Measurements from ENCODE around the gene DCAF8.

The DCAF8 gene

DNA sequence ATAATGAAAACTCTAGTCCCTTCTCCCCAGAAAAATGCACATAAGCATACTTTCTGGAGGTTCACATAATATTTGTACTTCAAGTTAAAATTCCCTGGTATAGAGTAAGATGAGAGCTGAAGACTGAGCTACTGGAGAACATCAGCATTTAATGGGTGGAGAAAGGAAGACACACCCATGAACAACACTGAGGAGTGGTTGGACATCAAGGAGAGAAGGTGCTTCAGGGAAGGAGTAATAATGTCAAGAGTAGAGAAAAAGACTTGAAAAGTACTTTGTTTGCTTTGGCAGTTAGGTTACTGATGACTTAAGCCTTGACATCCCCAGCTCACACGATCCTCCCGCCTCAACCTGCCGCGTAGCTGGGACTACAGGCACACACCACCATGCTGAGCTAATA lies 35.3 kb downstream of the DCAF8 start:
- no peak for DNase-seq (ENCODE audit: low read depth)

DNA sequence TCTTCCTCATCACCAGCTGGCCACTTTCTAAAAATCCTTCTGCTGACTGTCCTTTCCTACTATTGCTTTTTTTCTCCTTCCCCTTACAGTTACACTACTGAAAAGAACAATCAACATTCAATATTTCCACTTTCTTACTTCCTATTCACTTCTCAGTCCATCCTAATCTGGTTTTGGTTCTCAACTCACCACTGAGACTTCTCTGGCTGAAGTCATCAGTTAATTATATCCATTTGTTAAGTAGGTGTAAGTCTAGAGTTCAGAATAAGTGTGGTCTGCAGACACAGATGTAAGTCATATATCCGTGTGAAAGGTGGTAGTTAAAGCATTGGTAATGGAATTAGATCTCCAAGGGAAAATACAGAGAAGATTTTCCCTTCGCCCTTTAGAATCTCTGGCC lies 35.7 kb downstream of the DCAF8 start:
- no peak for DNase-seq (ENCODE audit: low read depth)

DNA sequence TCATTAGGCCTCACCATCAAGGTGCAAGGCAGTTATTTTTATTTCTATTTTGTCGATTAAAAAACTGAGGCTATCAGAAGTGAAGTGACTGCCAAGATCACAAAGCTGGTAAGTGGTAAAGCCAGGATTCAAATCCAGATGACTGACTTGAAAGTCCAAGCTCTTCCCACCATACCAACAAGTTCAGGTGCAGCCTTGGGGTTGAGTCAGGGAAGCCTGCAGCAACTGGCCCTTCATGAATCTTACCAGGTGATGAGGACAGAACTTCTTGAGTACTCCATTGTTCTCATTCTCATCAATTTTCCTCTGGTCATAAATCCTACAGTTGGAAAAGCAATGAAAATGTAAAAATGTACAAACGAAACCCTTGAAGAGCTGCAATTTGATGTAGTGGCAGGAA lies 37.0 kb downstream of the DCAF8 start:
- DNase-seq (ENCODE audit: low read depth) = no peak

GRCh38 chr1:160224606-160225005 lies 37.7 kb downstream of the DCAF8 start:
- no peak for DNase-seq (ENCODE audit: low read depth)

DNA sequence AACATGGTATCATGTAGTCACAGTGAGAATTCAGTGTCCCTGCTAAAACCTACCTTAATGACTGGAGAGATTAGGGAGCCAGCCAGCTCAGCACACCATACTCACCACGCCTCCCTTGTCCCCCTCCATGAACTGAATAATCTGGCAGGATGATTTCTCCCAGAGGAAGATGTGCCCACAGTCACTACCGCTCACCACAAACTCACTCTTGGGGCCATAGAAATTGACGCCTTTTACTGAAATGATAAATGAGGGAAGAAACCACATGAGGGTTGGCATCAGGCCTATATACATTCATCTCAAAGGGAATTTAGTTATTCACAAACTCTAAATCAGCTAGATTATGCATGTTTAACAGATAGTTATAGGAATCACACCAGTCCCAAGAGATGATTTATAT lies 39.8 kb downstream of the DCAF8 start:
- no peak for DNase-seq (ENCODE audit: low read depth)

GRCh38 chr1:160221089-160221488 lies 41.3 kb downstream of the DCAF8 start:
- DNase-seq (ENCODE audit: low read depth) = no peak

DNA sequence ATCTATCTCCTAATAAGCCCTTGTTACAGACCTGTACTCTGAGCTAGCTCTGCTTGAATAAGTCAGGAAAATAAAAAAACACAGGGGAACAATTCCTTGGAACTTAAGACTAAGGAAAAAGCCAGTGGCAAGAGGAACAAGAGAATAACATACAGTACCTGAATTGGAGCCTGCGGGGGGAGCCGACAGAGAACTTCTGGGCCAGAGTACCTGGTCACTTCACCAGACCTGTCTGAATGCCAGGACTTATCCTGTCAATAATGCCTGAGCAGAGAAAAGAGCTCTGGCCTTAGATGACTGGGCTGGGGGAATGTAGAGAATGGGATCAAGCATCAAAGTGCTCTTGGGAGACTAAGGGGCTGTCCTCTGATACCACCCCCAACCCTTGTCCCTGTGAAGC lies 42.0 kb downstream of the DCAF8 start:
- DNase-seq (ENCODE audit: low read depth) = no peak

- no peak for DNase-seq (ENCODE audit: low read depth)
These were observed 43.1 kb downstream of the DCAF8 start for GRCh38 chr1:160219062-160219929.

GRCh38 chr1:160217481-160218051 lies 44.8 kb downstream of the DCAF8 start:
- DNase-seq (ENCODE audit: low read depth) = no peak

- no peak for DNase-seq (ENCODE audit: low read depth)
These were observed 46.0 kb downstream of the DCAF8 start for GRCh38 chr1:160216301-160216700.

GRCh38 chr1:160214481-160215140 lies 47.7 kb downstream of the DCAF8 start:
- DNase-seq (ENCODE audit: low read depth) = no peak

GRCh38 chr1:160211046-160211790 lies 51.1 kb downstream of the DCAF8 start:
- DNase-seq (ENCODE audit: low read depth) = no peak

DNA sequence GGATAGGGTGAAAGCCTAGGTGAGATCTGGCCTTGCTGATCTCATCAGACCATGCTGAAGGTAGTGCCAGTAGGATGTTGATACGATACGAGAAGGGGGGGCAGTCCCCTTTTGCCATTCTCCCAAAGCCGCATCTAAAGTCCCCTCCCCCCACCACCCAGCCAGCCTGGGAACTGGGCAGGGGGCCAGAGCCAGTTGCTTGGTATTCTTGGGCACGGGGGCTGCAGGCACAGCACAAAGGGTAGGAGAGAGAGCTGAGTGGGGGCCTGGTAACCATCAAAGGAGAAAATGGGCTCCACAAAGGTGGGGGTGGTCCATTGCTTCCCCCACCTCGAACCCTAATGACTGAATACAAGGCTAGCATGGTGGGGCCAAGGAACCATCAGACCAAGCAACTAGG lies 51.8 kb downstream of the DCAF8 start:
- no peak for DNase-seq (ENCODE audit: low read depth)

- DNase-seq (ENCODE audit: low read depth) = no peak
These were observed 52.9 kb downstream of the DCAF8 start for GRCh38 chr1:160209321-160210046.

- no peak for DNase-seq (ENCODE audit: low read depth)
These were observed 53.6 kb downstream of the DCAF8 start for GRCh38 chr1:160208557-160209320.

DNA sequence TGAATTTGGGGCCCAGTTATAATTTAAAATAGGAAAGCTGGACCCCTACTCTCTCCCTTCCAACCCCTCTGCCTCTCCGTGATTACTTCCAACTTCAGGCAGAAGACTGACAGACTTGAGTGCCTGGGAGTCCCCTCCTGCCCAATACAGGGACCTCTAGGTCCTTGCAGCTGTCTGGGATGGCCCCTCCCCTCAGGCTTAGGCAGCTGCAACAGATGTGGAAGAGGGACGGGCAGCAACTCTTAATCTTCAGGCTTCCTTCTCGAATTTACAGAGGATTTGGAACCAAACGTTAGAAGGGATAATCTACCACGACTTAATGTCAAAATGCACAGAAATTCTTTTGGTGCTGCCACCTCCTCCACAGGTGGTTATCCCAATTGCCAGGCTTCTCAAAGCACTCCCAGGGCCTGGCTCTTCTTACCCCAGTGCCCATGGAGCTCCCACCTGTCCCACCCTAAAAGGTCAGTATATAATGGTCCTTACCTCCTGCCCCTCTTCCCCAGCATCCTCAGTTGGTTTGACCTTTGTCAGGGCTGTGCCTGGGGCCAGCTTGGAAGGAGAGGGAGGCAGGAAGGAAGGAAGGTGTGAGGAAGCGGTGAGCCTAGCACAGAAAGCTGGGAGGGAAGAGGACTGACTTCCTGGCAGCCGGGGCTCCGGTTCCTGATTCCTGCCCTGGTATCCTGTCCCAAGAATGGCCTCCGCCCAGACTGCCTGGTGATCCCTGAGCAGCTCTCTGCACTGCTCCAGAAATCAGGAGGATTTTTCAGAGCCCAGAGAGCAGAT lies 54.4 kb downstream of the DCAF8 start:
- no peak for DNase-seq (ENCODE audit: low read depth)

- DNase-seq (ENCODE audit: low read depth) = no peak
These were observed 55.2 kb downstream of the DCAF8 start for GRCh38 chr1:160207118-160207650.

DNA sequence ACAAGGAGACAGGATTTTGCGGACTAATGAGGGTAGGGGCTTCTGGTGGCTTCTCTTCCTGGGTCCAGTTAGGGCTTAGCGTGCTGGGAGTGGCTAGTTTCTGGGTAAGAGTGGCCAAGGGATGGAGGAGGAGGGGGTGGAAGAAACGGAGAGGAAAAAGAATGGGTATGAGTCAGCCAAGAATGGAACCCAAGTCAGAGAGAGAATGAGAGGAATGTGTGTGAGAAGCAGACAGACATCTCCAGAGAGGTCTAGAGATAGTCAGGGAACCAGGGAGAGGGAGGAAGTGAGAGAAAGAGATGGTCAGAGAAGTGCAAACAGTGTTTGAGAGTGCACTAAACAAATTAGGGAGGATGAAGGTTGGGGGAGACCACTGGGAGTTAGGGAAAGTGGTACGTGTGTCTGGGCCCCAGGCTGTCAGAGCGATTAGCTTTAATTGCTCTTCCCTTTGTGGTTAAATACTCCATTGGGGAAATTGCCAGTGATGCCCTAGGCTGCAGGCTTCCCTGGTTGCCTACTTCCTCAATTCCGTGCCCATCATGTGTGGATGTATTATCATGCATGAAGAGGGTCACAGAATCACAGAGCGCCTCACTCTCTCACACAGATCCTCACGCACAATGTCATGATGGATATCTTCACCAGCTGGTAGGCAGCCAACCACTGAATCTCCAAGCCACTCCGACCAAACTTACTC lies 55.8 kb downstream of the DCAF8 start:
- no peak for DNase-seq (ENCODE audit: low read depth)

DNA sequence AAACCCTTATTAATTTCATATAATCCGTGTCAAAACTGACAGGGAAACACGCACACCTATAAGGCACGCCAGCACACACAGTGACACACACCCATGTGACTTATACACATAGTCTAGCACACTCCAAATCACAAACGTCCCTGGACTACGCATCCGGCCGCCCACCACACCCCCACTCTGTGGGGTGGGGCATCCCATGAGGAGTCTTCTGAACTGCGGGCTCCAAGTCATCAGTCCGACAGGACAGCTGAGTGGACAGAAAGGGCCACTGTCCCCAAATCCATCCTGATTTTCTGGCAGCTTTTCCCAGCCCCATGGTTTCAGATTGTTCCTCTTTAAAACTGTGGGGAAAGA lies 56.3 kb downstream of the DCAF8 start:
- DNase-seq (ENCODE audit: low read depth) = no peak
